OCI-LY3 (cell line): Measurements from ENCODE around the gene OR10V1.

Source experiments
- H2AFZ ChIP-seq: fragments of 200-600, 300-600 bp; shearing (Covaris generic); 2 replicates; pipeline ENCODE4 v1.6.0; 2014; ENCODE audit warnings: antibody characterized with exemption, low read depth, low read length
- H3K27ac ChIP-seq: fragments of 200-600, 300-600 bp; sonication (generic); 2 replicates; pipeline ENCODE4 v1.5.1; 2014; ENCODE audit warnings: mild to moderate bottlenecking, low read length, moderate library complexity, mixed read lengths
- H3K27me3 ChIP-seq: fragments of 200-600, 300-600 bp; sonication (generic); 2 replicates; pipeline ENCODE4 v1.6.1; 2014; ENCODE audit warnings: low read depth, low read length, mixed read lengths
- H3K36me3 ChIP-seq: fragments of 200-600, 300-600 bp; sonication (generic); replicated peaks from 2 replicates; pipeline ENCODE3; 2014; ENCODE audit warnings: low read depth, low read length, mixed read lengths
- H3K4me1 ChIP-seq: fragments of 300-600, 200-600 bp; sonication (generic); 2 replicates; pipeline ENCODE4 v1.6.1; 2014; ENCODE audit warnings: low read length, mixed read lengths
- H3K4me2 ChIP-seq: fragments of 200-600, 300-600 bp; sonication (generic); 2 replicates; pipeline ENCODE4 v1.6.1; 2014; ENCODE audit warnings: low read length, mixed read lengths
- H3K4me3 ChIP-seq: fragments of 300-600, 200-600 bp; sonication (generic); 2 replicates; pipeline ENCODE4 v1.5.1; 2014; ENCODE audit warnings: antibody characterized with exemption, mild to moderate bottlenecking, low read length, moderate library complexity
- H3K79me2 ChIP-seq: fragments of 300-600, 200-600 bp; shearing (Covaris generic); 2 replicates; pipeline ENCODE4 v1.6.1; 2014; ENCODE audit warnings: mild to moderate bottlenecking, low read length, mixed read lengths
- H3K9ac ChIP-seq: fragments of 300-600, 200-600 bp; shearing (Covaris generic); 2 replicates; pipeline ENCODE4 v1.6.0; 2014; ENCODE audit warnings: mild to moderate bottlenecking, low read length, moderate library complexity
- H3K9me3 ChIP-seq: fragments of 200-600, 300-600 bp; shearing (Covaris generic); 2 replicates; pipeline ENCODE4 v1.6.1; 2014; ENCODE audit warnings: low read length, mixed read lengths; ENCODE audit not compliant: insufficient read depth
- H4K20me1 ChIP-seq: fragments of 200-600, 300-600 bp; sonication (generic); 2 replicates; pipeline ENCODE4 v1.6.1; 2016; ENCODE audit warnings: low read length, mixed read lengths; ENCODE audit not compliant: insufficient read depth
- EZH2phosphoT487 ChIP-seq: fragments of 200-600 bp; shearing (Covaris generic); IDR thresholded peaks from 2 replicates; pipeline ENCODE4 v1.6.1; 2018; ENCODE audit warnings: antibody characterized with exemption, mixed run types, low read depth
- TF ChIP-seq, protein P1 (sequence below): fragments of 200-600, 300-600 bp; sonication (generic); IDR thresholded peaks from 2 replicates; pipeline ENCODE4 v1.5.1; 2014; ENCODE audit warnings: antibody characterized with exemption, low read length, low read depth

Gene OR10V1, protein sequence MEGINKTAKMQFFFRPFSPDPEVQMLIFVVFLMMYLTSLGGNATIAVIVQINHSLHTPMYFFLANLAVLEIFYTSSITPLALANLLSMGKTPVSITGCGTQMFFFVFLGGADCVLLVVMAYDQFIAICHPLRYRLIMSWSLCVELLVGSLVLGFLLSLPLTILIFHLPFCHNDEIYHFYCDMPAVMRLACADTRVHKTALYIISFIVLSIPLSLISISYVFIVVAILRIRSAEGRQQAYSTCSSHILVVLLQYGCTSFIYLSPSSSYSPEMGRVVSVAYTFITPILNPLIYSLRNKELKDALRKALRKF

DNA sequence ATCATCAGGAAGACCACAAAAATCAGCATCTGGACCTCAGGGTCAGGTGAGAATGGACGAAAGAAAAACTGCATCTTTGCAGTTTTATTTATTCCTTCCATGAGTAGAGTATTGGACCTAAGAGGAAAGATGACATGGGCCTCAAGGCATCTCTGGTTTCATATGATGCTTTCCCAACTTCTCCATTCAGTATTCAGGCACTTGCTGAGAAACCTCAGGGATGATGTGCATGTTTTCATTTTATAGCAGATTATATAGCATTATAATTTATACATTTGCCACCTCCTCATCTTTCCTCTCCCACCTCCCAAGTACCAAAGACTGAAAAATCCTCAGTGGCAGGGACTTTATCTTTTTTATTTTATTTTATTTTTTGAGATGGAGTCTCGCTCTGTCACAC, at the start of gene OR10V1:
OR10V1 (minus strand) TSS at position 101 of the 400 bp plus-strand sequence; CDS start at position 101, 0 bp downstream.
- Histone ChIP-seq H3K9me3 (no peaks in the 10 kb centered on the region), H3K9ac (no peak within 1 kb of the TSS), H3K4me2 (no peak within 1 kb of the TSS), H3K79me2 (no peaks in the 10 kb centered on the region), H3K36me3 (no peaks in the 10 kb centered on the region), H3K27me3 (peaks cover 23% of the 10 kb centered on the region; the same call in 1 of the 2 replicates), H4K20me1 (no peaks in the 10 kb centered on the region), H2AFZ (no peak within 1 kb of the TSS), H3K4me1 (no peaks in the 10 kb centered on the region), H3K27ac (no peak within 1 kb of the TSS), H3K4me3 (no peak within 1 kb of the TSS)
- TF ChIP-seq, protein P1, sequence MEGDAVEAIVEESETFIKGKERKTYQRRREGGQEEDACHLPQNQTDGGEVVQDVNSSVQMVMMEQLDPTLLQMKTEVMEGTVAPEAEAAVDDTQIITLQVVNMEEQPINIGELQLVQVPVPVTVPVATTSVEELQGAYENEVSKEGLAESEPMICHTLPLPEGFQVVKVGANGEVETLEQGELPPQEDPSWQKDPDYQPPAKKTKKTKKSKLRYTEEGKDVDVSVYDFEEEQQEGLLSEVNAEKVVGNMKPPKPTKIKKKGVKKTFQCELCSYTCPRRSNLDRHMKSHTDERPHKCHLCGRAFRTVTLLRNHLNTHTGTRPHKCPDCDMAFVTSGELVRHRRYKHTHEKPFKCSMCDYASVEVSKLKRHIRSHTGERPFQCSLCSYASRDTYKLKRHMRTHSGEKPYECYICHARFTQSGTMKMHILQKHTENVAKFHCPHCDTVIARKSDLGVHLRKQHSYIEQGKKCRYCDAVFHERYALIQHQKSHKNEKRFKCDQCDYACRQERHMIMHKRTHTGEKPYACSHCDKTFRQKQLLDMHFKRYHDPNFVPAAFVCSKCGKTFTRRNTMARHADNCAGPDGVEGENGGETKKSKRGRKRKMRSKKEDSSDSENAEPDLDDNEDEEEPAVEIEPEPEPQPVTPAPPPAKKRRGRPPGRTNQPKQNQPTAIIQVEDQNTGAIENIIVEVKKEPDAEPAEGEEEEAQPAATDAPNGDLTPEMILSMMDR, result no peak
- TF ChIP-seq EZH2phosphoT487, result no peak

DNA sequence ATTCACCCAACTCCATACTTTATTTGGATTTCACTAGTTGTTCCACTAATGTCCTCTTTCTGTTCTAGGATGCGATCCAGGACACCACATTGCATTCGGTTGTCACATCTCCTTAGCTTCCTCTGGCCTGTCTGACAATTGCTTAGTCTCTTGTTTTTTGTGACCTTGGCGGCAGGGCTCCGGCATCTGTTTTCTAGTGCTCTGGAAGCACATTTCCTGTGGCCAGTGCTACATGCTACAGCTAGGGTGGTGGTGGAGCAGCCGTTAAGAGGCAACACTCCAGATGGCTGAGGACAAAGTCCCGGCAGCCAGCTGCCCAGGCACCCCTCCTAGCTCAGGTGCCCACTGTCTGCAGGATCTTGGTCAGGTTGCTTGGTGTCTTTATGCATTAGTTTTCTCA, 48.3 kb upstream of the OR10V1 start:
- TF ChIP-seq EZH2phosphoT487, result no peak
- TF ChIP-seq, protein P1, result no peak
- H3K4me2 ChIP-seq, result no peak overlapping the region
- no peak overlapping the region for H3K27ac ChIP-seq
- H3K9ac ChIP-seq, result no peak overlapping the region
- no peaks in the 10 kb centered on the region for H3K36me3 ChIP-seq
- H3K4me1 ChIP-seq, result peaks cover 14% of the 10 kb centered on the region
- no peaks in the 10 kb centered on the region; the same call in 1 of the 2 replicates for H4K20me1 ChIP-seq
- H2AFZ ChIP-seq, result no peak overlapping the region
- no peak overlapping the region for H3K4me3 ChIP-seq
- no peaks in the 10 kb centered on the region for H3K79me2 ChIP-seq
- H3K9me3 ChIP-seq, result no peaks in the 10 kb centered on the region
- no peaks in the 10 kb centered on the region for H3K27me3 ChIP-seq

DNA sequence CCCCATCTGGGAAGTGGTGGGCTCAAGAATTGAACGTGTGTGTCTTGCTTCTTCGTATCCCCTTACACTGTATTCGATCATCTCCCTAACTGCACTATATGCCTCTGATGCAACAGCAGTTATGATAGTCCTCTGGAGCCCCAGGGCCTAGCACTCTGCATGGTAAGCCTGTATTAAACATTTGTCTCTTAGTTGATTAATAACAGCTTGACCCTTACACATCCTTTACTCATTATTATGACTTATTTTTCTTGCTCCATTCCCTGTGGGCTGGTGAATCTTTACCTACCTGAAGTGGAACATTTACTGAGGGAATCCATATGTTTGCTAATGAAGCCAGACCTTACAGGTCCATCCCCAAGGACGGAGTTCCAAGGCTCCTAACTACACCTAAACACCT, 47.1 kb upstream of the OR10V1 start:
- no peak overlapping the region for H3K4me3 ChIP-seq
- no peaks in the 10 kb centered on the region for H3K9me3 ChIP-seq
- TF ChIP-seq, protein P1, result no peak
- TF ChIP-seq EZH2phosphoT487, result no peak
- H3K9ac ChIP-seq, result no peak overlapping the region
- no peaks in the 10 kb centered on the region for H3K36me3 ChIP-seq
- no peaks in the 10 kb centered on the region for H3K79me2 ChIP-seq
- no peaks in the 10 kb centered on the region; the same call in 1 of the 2 replicates for H4K20me1 ChIP-seq
- no peak overlapping the region for H3K4me2 ChIP-seq
- peaks cover 26% of the 10 kb centered on the region for H3K4me1 ChIP-seq
- no peaks in the 10 kb centered on the region for H3K27me3 ChIP-seq
- no peak overlapping the region for H2AFZ ChIP-seq
- H3K27ac ChIP-seq, result no peak overlapping the region

DNA sequence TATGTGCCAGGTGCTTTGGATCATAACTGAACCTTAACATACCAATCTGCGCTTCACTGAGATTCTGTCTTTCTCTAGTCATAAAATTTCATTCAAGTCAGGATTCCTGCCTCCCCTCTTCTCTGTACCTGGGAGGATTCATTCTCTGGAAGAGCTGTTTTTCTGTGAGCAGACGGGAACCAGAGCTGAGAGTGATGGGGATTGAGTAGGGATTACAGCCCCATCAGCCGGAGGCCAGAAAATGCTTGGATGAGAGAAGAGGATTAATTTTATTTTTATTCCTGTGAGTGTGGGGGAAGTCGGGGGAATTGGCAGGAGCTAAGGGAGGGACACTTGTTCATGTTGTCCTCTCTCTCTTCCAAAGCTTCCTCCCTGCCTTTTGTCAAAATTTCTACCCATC, 46.3 kb upstream of the OR10V1 start:
- Histone ChIP-seq H3K9ac (no peak overlapping the region), H3K27me3 (no peaks in the 10 kb centered on the region), H2AFZ (no peak overlapping the region), H3K79me2 (no peaks in the 10 kb centered on the region), H3K4me3 (no peak overlapping the region), H3K27ac (no peak overlapping the region), H3K9me3 (no peaks in the 10 kb centered on the region), H3K4me2 (no peak overlapping the region), H3K4me1 (peaks cover 23% of the 10 kb centered on the region), H4K20me1 (no peaks in the 10 kb centered on the region; the same call in 1 of the 2 replicates), H3K36me3 (no peaks in the 10 kb centered on the region)
- TF ChIP-seq EZH2phosphoT487, result no peak
- TF ChIP-seq, protein P1, result no peak
